Measurements from ENCODE around the gene NFYA.

NFYA gene

DNA sequence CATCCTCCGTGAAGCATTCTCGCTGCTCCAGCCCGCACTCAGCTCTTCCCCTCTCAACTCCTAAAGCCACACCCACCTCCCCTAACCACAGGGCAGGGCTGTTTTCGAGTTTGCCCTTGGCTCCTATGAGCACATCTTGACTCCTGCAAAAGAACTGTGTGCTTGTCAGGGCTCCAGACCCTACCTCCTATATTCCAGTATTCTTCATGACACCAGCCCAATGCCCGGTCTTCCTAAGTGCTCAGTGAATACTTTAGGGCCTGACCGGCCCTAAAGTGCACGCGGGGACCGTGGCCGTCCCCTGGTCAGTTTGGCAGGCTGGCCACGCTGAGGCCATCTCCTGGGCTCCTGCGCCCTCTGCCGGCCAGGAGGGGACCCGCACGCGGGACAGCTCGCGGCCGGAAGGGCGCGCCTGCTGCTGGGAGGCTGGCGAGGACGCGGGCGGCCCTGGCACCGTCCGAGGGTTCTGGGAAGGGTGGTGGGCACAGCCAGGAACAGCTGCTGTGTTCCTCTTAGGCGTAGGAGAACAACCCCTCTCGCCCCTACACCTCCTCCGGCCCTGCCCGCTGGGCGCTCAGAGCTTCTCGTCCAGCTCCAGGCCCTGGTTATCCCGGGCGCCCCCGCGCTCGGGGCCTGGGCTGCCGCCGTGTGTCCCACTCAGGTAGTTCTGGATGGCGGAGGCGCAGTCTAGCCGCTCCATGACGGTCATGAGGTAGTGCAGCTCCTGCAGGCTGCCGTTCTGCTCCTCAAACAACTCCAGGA lies 44.8 kb upstream of the NFYA start:
- Histone ChIP-seq H3K9ac (peak overlapping the region; percentile 71), H3K4me2 (ENCODE audit: low read length) (peak overlapping the region; percentile 74), H3K9me3 (ENCODE audit: control insufficient read depth, low read length) (no peaks in the 10 kb centered on the region), H3K27ac (peak overlapping the region; percentile 69), H3K36me3 (ENCODE audit: control insufficient read depth, insufficient read depth, low read length) (no peaks in the 10 kb centered on the region), H3K4me1 (peaks cover 10% of the 10 kb centered on the region), H3K79me2 (no peaks in the 10 kb centered on the region), H3K4me3 (ENCODE audit: low read depth, low read length) (peak overlapping the region; percentile 56), H2AFZ (peak overlapping the region; percentile 100), H3K27me3 (ENCODE audit: control insufficient read depth, insufficient read depth, low read length) (no peaks in the 10 kb centered on the region)
- TF ChIP-seq, protein P1, sequence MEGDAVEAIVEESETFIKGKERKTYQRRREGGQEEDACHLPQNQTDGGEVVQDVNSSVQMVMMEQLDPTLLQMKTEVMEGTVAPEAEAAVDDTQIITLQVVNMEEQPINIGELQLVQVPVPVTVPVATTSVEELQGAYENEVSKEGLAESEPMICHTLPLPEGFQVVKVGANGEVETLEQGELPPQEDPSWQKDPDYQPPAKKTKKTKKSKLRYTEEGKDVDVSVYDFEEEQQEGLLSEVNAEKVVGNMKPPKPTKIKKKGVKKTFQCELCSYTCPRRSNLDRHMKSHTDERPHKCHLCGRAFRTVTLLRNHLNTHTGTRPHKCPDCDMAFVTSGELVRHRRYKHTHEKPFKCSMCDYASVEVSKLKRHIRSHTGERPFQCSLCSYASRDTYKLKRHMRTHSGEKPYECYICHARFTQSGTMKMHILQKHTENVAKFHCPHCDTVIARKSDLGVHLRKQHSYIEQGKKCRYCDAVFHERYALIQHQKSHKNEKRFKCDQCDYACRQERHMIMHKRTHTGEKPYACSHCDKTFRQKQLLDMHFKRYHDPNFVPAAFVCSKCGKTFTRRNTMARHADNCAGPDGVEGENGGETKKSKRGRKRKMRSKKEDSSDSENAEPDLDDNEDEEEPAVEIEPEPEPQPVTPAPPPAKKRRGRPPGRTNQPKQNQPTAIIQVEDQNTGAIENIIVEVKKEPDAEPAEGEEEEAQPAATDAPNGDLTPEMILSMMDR (IDR thresholded peaks at IDR 0.05), result peak; percentile 100

DNA sequence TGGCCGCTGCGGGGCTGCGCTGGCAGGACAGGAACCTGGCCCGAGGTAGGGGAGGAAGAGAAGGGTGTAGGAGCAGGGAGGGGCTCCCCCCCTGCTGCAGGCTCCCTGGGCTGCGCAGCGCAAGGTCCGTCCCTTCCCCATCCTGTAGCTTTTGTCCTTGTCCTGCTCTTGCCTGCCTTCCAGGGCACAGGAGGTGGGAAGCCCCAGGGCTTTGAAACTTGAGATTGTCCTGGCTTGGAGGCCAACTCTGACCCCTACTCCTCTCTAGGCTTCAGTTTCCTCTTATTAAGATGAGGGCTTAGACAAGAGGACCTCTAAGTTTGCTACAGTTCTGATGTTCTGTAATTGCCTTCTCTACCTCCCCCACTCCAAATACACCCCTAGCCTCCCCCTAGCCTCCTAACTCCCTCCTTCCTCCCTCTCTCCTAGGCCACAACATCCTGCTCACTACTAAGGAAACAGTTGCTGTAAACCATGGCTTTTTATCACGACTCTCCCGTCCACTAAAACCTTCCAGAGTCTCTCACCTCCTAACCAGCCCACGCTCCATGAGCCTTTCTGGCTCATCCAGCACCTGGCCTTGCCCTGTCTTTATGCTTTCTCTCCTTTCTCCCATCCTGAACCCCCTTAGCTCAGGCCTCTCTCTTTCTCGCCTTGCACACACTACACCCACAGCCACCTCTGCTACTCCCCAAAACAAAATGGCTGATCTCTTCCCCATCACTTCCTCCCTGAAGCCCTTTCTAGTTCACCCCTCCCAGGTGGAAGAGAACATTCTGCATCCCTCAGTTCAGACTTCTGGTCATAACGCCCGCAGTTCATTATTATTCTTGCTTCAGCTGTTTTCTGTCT lies 44.0 kb upstream of the NFYA start:
- TF ChIP-seq, protein P1 (IDR thresholded peaks at IDR 0.05), result no peak
- H3K4me3 ChIP-seq (ENCODE audit: low read depth, low read length), result peak overlapping the region; percentile 56

DNA sequence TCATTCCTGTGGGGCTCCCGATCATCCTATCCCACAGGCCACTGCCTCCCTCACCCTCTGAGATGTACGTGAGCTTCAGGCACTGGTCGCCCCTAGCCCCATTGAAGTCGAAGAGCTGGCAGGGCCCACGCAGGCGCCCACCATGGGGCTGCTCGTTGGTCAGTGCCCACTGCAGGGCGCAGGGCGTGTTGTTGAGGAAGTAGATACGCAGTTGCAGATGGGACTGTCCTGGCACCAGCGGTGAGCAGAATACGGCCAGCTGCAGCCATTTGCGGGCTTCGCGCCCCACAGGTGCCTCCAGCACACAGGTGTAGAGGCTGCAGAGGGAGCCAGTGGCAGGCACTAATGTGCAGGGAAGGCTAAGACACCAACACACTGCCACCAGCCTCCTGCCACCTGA lies 39.9 kb upstream of the NFYA start:
- peaks cover 6% of the 10 kb centered on the region for H3K4me1 ChIP-seq

More for the DNA sequence above, 44.0 kb upstream of the NFYA start:
- peak overlapping the region; percentile 100 for H2AFZ ChIP-seq
- H3K27ac ChIP-seq, result peak overlapping the region; percentile 69
- no peaks in the 10 kb centered on the region for H3K27me3 ChIP-seq (ENCODE audit: control insufficient read depth, insufficient read depth, low read length)
- H3K9me3 ChIP-seq (ENCODE audit: control insufficient read depth, low read length), result no peaks in the 10 kb centered on the region
- H3K4me2 ChIP-seq (ENCODE audit: low read length), result peak overlapping the region; percentile 74
- peaks cover 10% of the 10 kb centered on the region for H3K4me1 ChIP-seq
- no peaks in the 10 kb centered on the region for H3K79me2 ChIP-seq
- no peaks in the 10 kb centered on the region for H3K36me3 ChIP-seq (ENCODE audit: control insufficient read depth, insufficient read depth, low read length)
- H3K9ac ChIP-seq, result peak overlapping the region; percentile 71

DNA sequence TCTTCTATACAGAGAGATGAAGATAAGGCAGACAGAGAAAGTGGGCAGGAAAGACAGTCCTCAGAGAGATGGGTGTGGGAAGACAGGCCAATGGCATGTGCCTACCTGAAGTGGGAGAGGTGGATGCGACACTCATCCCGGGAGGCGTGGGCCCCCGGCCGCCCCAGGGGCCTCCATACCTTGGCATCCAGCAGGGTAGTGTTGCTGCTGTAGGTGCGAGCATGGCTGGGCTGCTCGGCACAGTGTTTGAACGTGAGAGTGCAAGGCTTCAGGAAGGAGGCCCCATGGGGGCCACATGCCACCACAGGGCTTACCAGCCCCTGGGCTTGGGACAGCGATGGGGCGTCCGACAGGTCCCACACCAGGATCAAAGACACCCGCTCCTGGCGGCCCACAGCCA lies 39.0 kb upstream of the NFYA start:
- no peaks in the 10 kb centered on the region for H3K36me3 ChIP-seq (ENCODE audit: control insufficient read depth, insufficient read depth, low read length)
- TF ChIP-seq, protein P1 (IDR thresholded peaks at IDR 0.05), result no peak
- H3K27me3 ChIP-seq (ENCODE audit: control insufficient read depth, insufficient read depth, low read length), result no peaks in the 10 kb centered on the region
- no peaks in the 10 kb centered on the region for H3K9me3 ChIP-seq (ENCODE audit: control insufficient read depth, low read length)
- H3K27ac ChIP-seq, result no peak overlapping the region
- no peaks in the 10 kb centered on the region for H3K4me1 ChIP-seq
- no peak overlapping the region for H3K4me2 ChIP-seq (ENCODE audit: low read length)
- no peak overlapping the region for H3K9ac ChIP-seq
- no peaks in the 10 kb centered on the region for H3K79me2 ChIP-seq
- H3K4me3 ChIP-seq (ENCODE audit: low read depth, low read length), result no peak overlapping the region
- H2AFZ ChIP-seq, result no peak overlapping the region

More for the DNA sequence above, 39.9 kb upstream of the NFYA start:
- Histone ChIP-seq H3K36me3 (ENCODE audit: control insufficient read depth, insufficient read depth, low read length) (no peaks in the 10 kb centered on the region), H3K27me3 (ENCODE audit: control insufficient read depth, insufficient read depth, low read length) (no peaks in the 10 kb centered on the region), H3K9ac (no peak overlapping the region), H3K27ac (no peak overlapping the region), H3K9me3 (ENCODE audit: control insufficient read depth, low read length) (no peaks in the 10 kb centered on the region), H3K79me2 (no peaks in the 10 kb centered on the region), H3K4me3 (ENCODE audit: low read depth, low read length) (no peak overlapping the region), H2AFZ (no peak overlapping the region), H3K4me2 (ENCODE audit: low read length) (no peak overlapping the region)
- TF ChIP-seq, protein P1 (IDR thresholded peaks at IDR 0.05), result no peak
